CD4-positive, alpha-beta T cell (primary cell): ENCODE measurements around the gene MAST2. TPM values are rescaled to one million over a fixed set of nuclear protein-coding genes. Genes with fewer than 3 reads are reported as not detected.

Experiments
- ATAC-seq: fragments of 200-7000 bp; cut with Tn5 transposase; one replicate; pipeline ENCODE4 v1.10.0; 2022; ENCODE audit warnings: mild to moderate bottlenecking; ENCODE audit not compliant: poor library complexity
- CTCF ChIA-PET: fragments of 350-600 bp; sonication (Branson Sonifier 250); formaldehyde crosslinking; loops from one replicate; lab custom pipeline; 2021; ENCODE audit warnings: antibody characterized with exemption, inconsistent platforms; lab: Charles Lee
- POLR2A ChIA-PET: fragments of 350-600 bp; sonication (Branson Sonifier 250); formaldehyde crosslinking; loops from one replicate; lab custom pipeline; 2021; ENCODE audit warnings: antibody characterized with exemption, inconsistent platforms; lab: Charles Lee
- DNase-seq, 14 experiments: peaks; one replicate each; pipeline ENCODE4 v3.0.0-alpha.2; 2013 to 2020; ENCODE audit warnings: mixed read lengths in 2 of 14
- H3K27ac ChIP-seq, 2 donors: one replicate each; pipeline versions ENCODE4 v1.5.1 to v1.7.0; 2013; ENCODE audit warnings: low read length in 2 of 2, low read depth in 1 of 2, mild to moderate bottlenecking in 1 of 2
- H3K27me3 ChIP-seq, 2 experiments: 1 replicate in 1 of 2; 2 replicates in 1 of 2; pipeline versions ENCODE4 v1.6.1 to v1.7.0; 2013; ENCODE audit warnings: low read length in 2 of 2, control low read depth in 1 of 2, mild to moderate bottlenecking in 1 of 2, moderate library complexity in 1 of 2; ENCODE audit not compliant: insufficient read depth in 2 of 2, control insufficient read depth in 1 of 2
- H3K36me3 ChIP-seq: one replicate; pipeline ENCODE4 v1.6.1; 2013; ENCODE audit warnings: low read length, control low read depth; ENCODE audit not compliant: insufficient read depth
- H3K4me1 ChIP-seq: one replicate; pipeline ENCODE4 v1.6.1; 2013; ENCODE audit warnings: low read length, control low read depth; ENCODE audit not compliant: insufficient read depth
- H3K4me3 ChIP-seq: one replicate; pipeline ENCODE4 v1.5.1; 2013; ENCODE audit warnings: mild to moderate bottlenecking, low read length, moderate library complexity
- H3K9me3 ChIP-seq, 2 experiments: 1 replicate in 1 of 2; 2 replicates in 1 of 2; pipeline versions ENCODE4 v1.6.1 to v1.7.0; 2013; ENCODE audit warnings: low read length in 2 of 2, mild to moderate bottlenecking in 2 of 2, control low read depth in 1 of 2, moderate library complexity in 1 of 2; ENCODE audit not compliant: control insufficient read depth in 1 of 2, insufficient read depth in 1 of 2
- H3K27ac Mint-ChIP-seq: one replicate; pipeline ENCODE4 v1.8.0; 2020; ENCODE audit warnings: mixed read lengths
- H3K27me3 Mint-ChIP-seq: one replicate; pipeline ENCODE4 v1.8.0; 2021; ENCODE audit warnings: mixed read lengths
- H3K36me3 Mint-ChIP-seq: one replicate; pipeline ENCODE4 v1.8.0; 2021; ENCODE audit warnings: low read depth, mixed read lengths
- H3K4me1 Mint-ChIP-seq: one replicate; pipeline ENCODE4 v1.8.0; 2021; ENCODE audit warnings: low read depth, mixed read lengths
- H3K4me3 Mint-ChIP-seq: one replicate; pipeline ENCODE4 v1.8.0; 2020; ENCODE audit warnings: mild to moderate bottlenecking, mixed read lengths
- H3K9me3 Mint-ChIP-seq: one replicate; pipeline ENCODE4 v1.8.0; 2020; ENCODE audit warnings: mixed read lengths
- CTCF ChIP-seq: fragments of 200-600 bp; IDR thresholded peaks from one replicate; pipeline ENCODE4 v1.8.0; 2022; ENCODE audit warnings: antibody characterized with exemption, mild to moderate bottlenecking
- intact Hi-C, 2 experiments: fragments of 100-400 bp; cut with DNase I in 1 of 2; cut with micrococcal nuclease in 1 of 2; formaldehyde crosslinking; loops; one replicate each; pipeline versions ENCODE4 v1.15.1 to v1.9.0; 2023 to 2025; cut with DNase I, micrococcal nuclease
- total RNA-seq, 174 experiments: library from RNA in 2 of 174; stranded (reverse) in 2 of 174; gene quantifications; one replicate each; pipeline ENCODE4 v1.2.3 and lab custom pipeline; 2021 to 2026

The MAST2 gene
- total RNA-seq, 2 experiments from 2014 or later, result 5.7 to 6.5 TPM

GRCh38 chr1:46064708-46065107 lies 261.3 kb downstream of the MAST2 start:
- H3K27me3 ChIP-seq, result no peaks in the 10 kb centered on the region
- peaks cover 34% of the 10 kb centered on the region for H3K4me1 Mint-ChIP-seq
- no peak overlapping the region for H3K27ac ChIP-seq
- H3K4me1 ChIP-seq, result peaks cover 11% of the 10 kb centered on the region
- no peaks in the 10 kb centered on the region for H3K36me3 Mint-ChIP-seq
- peak overlapping the region; percentile 63 for H3K27ac Mint-ChIP-seq
- POLR2A ChIA-PET, result interaction anchor here (0.7 to 1.8 kb wide), 3 partner anchors 102 to 238 kb away, joined by 3 to 10 read pairs (median 3); partner anchors contain the start of gene LRRC41
- H3K9me3 Mint-ChIP-seq, result no peaks in the 10 kb centered on the region
- CTCF ChIA-PET, result no interaction called here
- TF ChIP-seq CTCF, result no peak
- no peak overlapping the region for H3K4me3 Mint-ChIP-seq
- H3K36me3 ChIP-seq, result no peaks in the 10 kb centered on the region
- intact Hi-C loops, result no loop called here
- ATAC-seq (no peak), DNase-seq (no peak)
- H3K4me3 ChIP-seq, result no peak overlapping the region
- H3K27me3 Mint-ChIP-seq, result no peaks in the 10 kb centered on the region
- no peaks in the 10 kb centered on the region for H3K9me3 ChIP-seq

- no peaks in the 10 kb centered on the region for H3K36me3 Mint-ChIP-seq
- H3K27ac Mint-ChIP-seq, result peak overlapping the region; percentile 63
- H3K4me3 Mint-ChIP-seq, result peak overlapping the region; percentile 68
- CTCF ChIA-PET, result no interaction called here
- H3K27ac ChIP-seq, result no peak overlapping the region
- H3K27me3 ChIP-seq, result no peaks in the 10 kb centered on the region
- DNase-seq (peak in 4 of 14 experiments; percentile 5 to 70 (median 51)), ATAC-seq (peak; percentile 84)
- H3K9me3 ChIP-seq, result no peaks in the 10 kb centered on the region
- no peak overlapping the region for H3K4me3 ChIP-seq
- POLR2A ChIA-PET, result interaction anchor here (1.4 to 1.8 kb wide), 2 partner anchors 102 to 238 kb away, joined by 3 to 10 read pairs; partner anchors contain the start of gene LRRC41
- TF ChIP-seq CTCF, result no peak
- H3K9me3 Mint-ChIP-seq, result no peaks in the 10 kb centered on the region
- H3K4me1 ChIP-seq, result peaks cover 11% of the 10 kb centered on the region
- H3K36me3 ChIP-seq, result no peaks in the 10 kb centered on the region
- H3K27me3 Mint-ChIP-seq, result no peaks in the 10 kb centered on the region
- H3K4me1 Mint-ChIP-seq, result peaks cover 34% of the 10 kb centered on the region
- intact Hi-C loops, result no loop called here
These were observed 262.0 kb downstream of the MAST2 start for GRCh38 chr1:46065405-46065804.

- H3K9me3 Mint-ChIP-seq, result no peaks in the 10 kb centered on the region
- POLR2A ChIA-PET, result no interaction called here
These were observed 264.2 kb downstream of the MAST2 start for GRCh38 chr1:46067652-46068051.

More at GRCh38 chr1:46067652-46068051, 264.2 kb downstream of the MAST2 start:
- no peak overlapping the region for H3K4me3 Mint-ChIP-seq
- peaks cover 5% of the 10 kb centered on the region for H3K4me1 ChIP-seq
- TF ChIP-seq CTCF, result no peak
- no peaks in the 10 kb centered on the region for H3K9me3 ChIP-seq
- H3K27ac Mint-ChIP-seq, result no peak overlapping the region
- H3K4me3 ChIP-seq, result no peak overlapping the region
- H3K36me3 Mint-ChIP-seq, result no peaks in the 10 kb centered on the region
- intact Hi-C loops, result no loop called here
- H3K27me3 ChIP-seq, result no peaks in the 10 kb centered on the region
- no peaks in the 10 kb centered on the region for H3K36me3 ChIP-seq
- H3K27ac ChIP-seq, result no peak overlapping the region
- CTCF ChIA-PET, result no interaction called here
- ATAC-seq (no peak), DNase-seq (no peak)
- H3K4me1 Mint-ChIP-seq, result peaks cover 26% of the 10 kb centered on the region
- no peaks in the 10 kb centered on the region for H3K27me3 Mint-ChIP-seq
